A549 (cell line): ENCODE data around the gene MBNL1. TPM values are rescaled to one million over a fixed set of nuclear protein-coding genes. Genes with fewer than 3 reads are reported as not detected.
A peak's percentile ranks its signal among the peaks of the same experiment; 100 is the strongest.

Experiments
- ATAC-seq, 2 experiments: fragments of 200-7000 bp in 1 of 2; fragments of >200 bp in 1 of 2; cut with Nextera tagmentation in 1 of 2; cut with Tn5 transposase in 1 of 2; 3 replicates each; pipeline versions ENCODE4 v1.8.0 to v1.9.1; 2018 to 2020; ENCODE audit warnings: mild to moderate bottlenecking in 1 of 2, moderate library complexity in 1 of 2
- CTCF ChIA-PET: fragments of 300-600 bp; sonication (Branson Sonifier 250); formaldehyde crosslinking; extraction: SDS; loops from one replicate; lab custom pipeline; 2021; ENCODE audit warnings: antibody characterized with exemption, inconsistent platforms; lab: Yijun Ruan, JAX
- POLR2A ChIA-PET: fragments of 350-600 bp; formaldehyde crosslinking; extraction: SDS; loops from one replicate; lab custom pipeline; 2021; ENCODE audit warnings: antibody characterized with exemption, inconsistent platforms; lab: Yijun Ruan, JAX
- DNase-seq, 2 experiments: peaks; one replicate each; pipeline versions ENCODE4 v3.0.0 to v3.0.0-alpha.2; 2011 to 2016; ENCODE audit warnings: low read depth in 1 of 2, low spot score in 1 of 2
- FAIRE-seq: peaks from 2 replicates; lab custom pipeline; 2011; peaks lifted over from hg19 to GRCh38; lab: Jason Lieb, UNC
- H3K27ac ChIP-seq, 2 experiments: fragments of >200 bp; sonication (Bioruptor Twin); formaldehyde crosslinking; 3 replicates each; pipeline ENCODE4 v1.5.1; 2016 to 2017
- H3K4me1 ChIP-seq: fragments of >200 bp; sonication (Bioruptor Twin); formaldehyde crosslinking; 3 replicates; pipeline ENCODE4 v1.6.1; 2016
- H3K4me2 ChIP-seq: fragments of >200 bp; sonication (Bioruptor Twin); formaldehyde crosslinking; 3 replicates; pipeline ENCODE4 v1.6.1; 2016
- H3K4me3 ChIP-seq: fragments of >200 bp; sonication (Bioruptor Twin); formaldehyde crosslinking; 3 replicates; pipeline ENCODE4 v1.5.1; 2016
- H3K9me3 ChIP-seq: fragments of >200 bp; sonication (Bioruptor Twin); formaldehyde crosslinking; 3 replicates; pipeline ENCODE4 v1.6.1; 2016
- BHLHE40 ChIP-seq: IDR thresholded peaks from 2 replicates; pipeline ENCODE4 v1.6.1; 2012; ENCODE audit warnings: low read depth, low read length, inconsistent platforms
- CEBPB ChIP-seq, 2 experiments: fragments of >200 bp in 1 of 2; sonication (Bioruptor Twin) in 1 of 2; formaldehyde crosslinking in 1 of 2; IDR thresholded peaks; 2 replicates each; pipeline ENCODE4 v1.6.1; 2012 to 2016
- CHD2 ChIP-seq: fragments of 150-350 bp; IDR thresholded peaks from 2 replicates; pipeline ENCODE4 v1.6.1; 2014; ENCODE audit warnings: low read length; ENCODE audit not compliant: partially characterized antibody
- CHD4 ChIP-seq: fragments of 200-600 bp; sonication (generic); IDR thresholded peaks from 2 replicates; pipeline ENCODE4 v1.6.1; 2016; ENCODE audit warnings: antibody characterized with exemption, mild to moderate bottlenecking, borderline replicate concordance
- E2F6 ChIP-seq: IDR thresholded peaks from 2 replicates; pipeline ENCODE4 v1.6.1; 2012; ENCODE audit warnings: low read depth, borderline replicate concordance
- EP300 ChIP-seq, 2 experiments: fragments of >200 bp; sonication (Bioruptor Twin); formaldehyde crosslinking; IDR thresholded peaks; 2 replicates in 1 of 2; 3 replicates in 1 of 2; pipeline ENCODE4 v1.6.1; 2016 to 2017
- GATA3 ChIP-seq: IDR thresholded peaks from 2 replicates; pipeline ENCODE4 v1.6.1; 2012; ENCODE audit warnings: borderline replicate concordance
- KDM5A ChIP-seq: fragments of 200-600 bp; sonication (generic); IDR thresholded peaks from 2 replicates; pipeline ENCODE4 v1.6.1; 2016; ENCODE audit warnings: antibody characterized with exemption, mild to moderate bottlenecking
- NFE2L2 ChIP-seq: fragments of 150-350 bp; conservative IDR thresholded peaks from 2 replicates; pipeline ENCODE4 v1.6.1; 2014; ENCODE audit warnings: low read length
- NR3C1 ChIP-seq: fragments of >200 bp; sonication (Bioruptor Twin); formaldehyde crosslinking; IDR thresholded peaks from 3 replicates; pipeline ENCODE4 v1.6.1; 2017
- RARB ChIP-seq: fragments of 250-450 bp; sonication (Bioruptor Pico); IDR thresholded peaks from 2 replicates; pipeline ENCODE4 v1.8.0; 2021; ENCODE audit warnings: mild to moderate bottlenecking, moderate library complexity
- REST ChIP-seq: fragments of 200-600 bp; sonication (generic); IDR thresholded peaks from 2 replicates; pipeline ENCODE4 v1.6.1; 2016; ENCODE audit warnings: antibody characterized with exemption, mild to moderate bottlenecking, moderate library complexity
- WGBS: methylation state at CpG from one replicate; pipeline ENCODE4 v1.1.6; 2017; ENCODE audit errors: missing lambda C conversion rate; 5-methylcytosine and 5-hydroxymethylcytosine counted together
- polyA plus RNA-seq, 4 experiments: library from polyadenylated mRNA; depleted of rRNA in 3 of 4; stranded (reverse); fragments of >200 nt; fragmentation: RNase III in 1 of 4; extraction: RNeasy Plus Mini Kit Qiagen cat#74134 plus additional on column Dnase treatment in 1 of 4; gene quantifications; 2 replicates in 3 of 4; 3 replicates in 1 of 4; pipeline ENCODE4 v1.2.3, GENCODE V29; 2011 to 2017
- TF ChIP-seq, protein P1 (sequence below): IDR thresholded peaks from 2 replicates; pipeline ENCODE4 v1.6.1; 2012

MBNL1 gene
- polyA plus RNA-seq, 2 of the 4 experiments (the other 2 are of a cell fraction), result 60.5 to 92.5 TPM

DNA sequence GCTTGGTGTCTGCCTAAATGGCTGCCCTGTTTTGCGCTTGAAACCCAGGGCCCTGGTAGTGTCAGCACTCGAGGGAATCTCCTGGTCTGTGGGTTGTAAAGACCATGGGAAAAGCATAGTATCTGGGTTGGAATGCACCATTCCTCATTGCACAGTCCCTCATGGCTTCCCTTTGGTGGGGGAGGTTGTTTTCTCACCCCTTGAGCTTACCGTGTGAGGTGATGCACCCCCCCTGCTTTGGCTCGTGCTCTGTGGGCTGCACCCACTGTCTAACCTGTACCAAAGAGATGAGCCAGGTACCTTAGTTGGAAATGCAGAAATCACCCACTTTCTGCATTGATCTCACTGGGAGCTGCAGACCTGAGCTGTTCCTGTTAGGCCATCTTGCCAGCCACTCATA is 104.7 kb downstream of the MBNL1 start:
- CTCF ChIA-PET, result interaction anchor here (1.3 kb wide), 1 partner anchor 9 kb away, joined by 4 read pairs; no protein-coding TSS in a partner anchor
- Histone ChIP-seq H3K4me2 (no peak overlapping the region), H3K27ac (peak overlapping the region in 1 of 2 experiments; percentile 61; a peak in 2 of 6 replicates), H3K9me3 (no peaks in the 10 kb centered on the region), H3K4me3 (no peak overlapping the region), H3K4me1 (peaks cover 36% of the 10 kb centered on the region)
- WGBS, result 89% methylated on average over 4 of the region's 4 CpGs
- TF ChIP-seq EP300 (IDR thresholded peaks at IDR 0.05) (no peak), RARB (CRISPR knock-in tag) (no peak), KDM5A (no peak), CHD4 (no peak), REST (no peak), CHD2 (no peak), NFE2L2 (no peak)
- no peak for FAIRE-seq
- DNase-seq, result no peak
- POLR2A ChIA-PET, result no interaction called here
- no peak for ATAC-seq

DNA sequence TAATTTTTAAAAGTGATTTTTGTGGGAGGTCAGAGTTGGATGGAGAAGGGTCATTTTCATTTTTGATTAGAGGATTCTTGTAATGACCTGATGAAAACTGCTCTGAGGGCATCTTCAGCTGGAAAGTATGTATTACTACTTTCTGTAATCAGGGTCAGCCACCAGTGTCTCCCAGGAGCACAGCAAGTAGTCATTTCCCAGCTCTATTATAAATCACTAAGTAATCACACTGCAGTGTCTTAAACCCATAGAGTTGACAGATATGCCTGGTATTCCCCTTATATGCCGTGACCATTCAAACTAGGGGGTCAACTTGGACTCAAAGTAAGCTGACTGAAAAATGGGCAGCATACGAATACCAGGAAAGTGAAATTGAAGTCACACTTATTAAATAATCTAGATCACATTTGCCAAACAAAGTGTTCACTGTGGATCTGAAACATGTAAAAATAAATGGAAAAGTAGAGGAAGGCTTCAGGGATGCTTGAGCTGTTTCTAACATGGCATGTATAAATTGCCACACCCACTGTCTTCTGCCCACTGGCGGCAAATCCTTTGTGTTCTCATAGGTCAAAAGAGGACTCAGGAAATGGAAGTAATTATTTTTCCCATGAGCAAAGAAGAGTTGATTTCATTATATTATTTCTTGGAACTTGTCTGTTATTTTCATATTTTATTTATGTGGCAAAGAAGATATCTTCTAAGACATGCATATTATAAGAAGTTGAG is 105.7 kb downstream of the MBNL1 start:
- 23% methylated on average over 3 of the region's 3 CpGs for WGBS
- H3K27ac ChIP-seq, result peak overlapping the region; percentile 69 to 90; a peak in 5 of 6 replicates

GRCh38 chr3:152375546-152375945 is 106.8 kb downstream of the MBNL1 start:
- POLR2A ChIA-PET, result interaction anchor here (0.7 kb wide), 1 partner anchor 198 kb away, joined by 5 read pairs; no protein-coding TSS in a partner anchor
- peak in 1 of 2 experiments; percentile 35; a peak in 2 of 6 replicates for ATAC-seq

More for the DNA sequence above, 105.7 kb downstream of the MBNL1 start:
- Histone ChIP-seq H3K9me3 (no peaks in the 10 kb centered on the region), H3K4me2 (peak overlapping the region; percentile 65), H3K4me3 (no peak overlapping the region)
- DNase-seq, result peak; percentile 23 to 58
- POLR2A ChIA-PET, result no interaction called here
- TF ChIP-seq, protein P1, sequence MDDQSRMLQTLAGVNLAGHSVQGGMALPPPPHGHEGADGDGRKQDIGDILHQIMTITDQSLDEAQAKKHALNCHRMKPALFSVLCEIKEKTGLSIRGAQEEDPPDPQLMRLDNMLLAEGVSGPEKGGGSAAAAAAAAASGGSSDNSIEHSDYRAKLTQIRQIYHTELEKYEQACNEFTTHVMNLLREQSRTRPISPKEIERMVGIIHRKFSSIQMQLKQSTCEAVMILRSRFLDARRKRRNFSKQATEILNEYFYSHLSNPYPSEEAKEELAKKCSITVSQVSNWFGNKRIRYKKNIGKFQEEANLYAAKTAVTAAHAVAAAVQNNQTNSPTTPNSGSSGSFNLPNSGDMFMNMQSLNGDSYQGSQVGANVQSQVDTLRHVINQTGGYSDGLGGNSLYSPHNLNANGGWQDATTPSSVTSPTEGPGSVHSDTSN, result no peak
- TF ChIP-seq E2F6, result no peak
- TF ChIP-seq GATA3, result 0 out of 2 replicates have a peak, but pooled peaks have one; percentile 14
- no peak for TF ChIP-seq BHLHE40
- TF ChIP-seq, all 56 proteins: peak for 1
- FAIRE-seq (no peak), ATAC-seq (peak; percentile 51 to 71; a peak in 3 of 6 replicates)
- peaks cover 42% of the 10 kb centered on the region for H3K4me1 ChIP-seq
- CTCF ChIA-PET, result interaction anchor here (1.1 to 1.7 kb wide), 3 partner anchors 9 to 456 kb away, joined by 3 to 4 read pairs (median 3); no protein-coding TSS in a partner anchor

More at GRCh38 chr3:152375546-152375945, 106.8 kb downstream of the MBNL1 start:
- CTCF ChIA-PET, result interaction anchor here (1.2 to 1.7 kb wide), 2 partner anchors 8 to 457 kb away, joined by 3 read pairs; no protein-coding TSS in a partner anchor
- H3K4me1 ChIP-seq, result peaks cover 53% of the 10 kb centered on the region
- TF ChIP-seq NR3C1 (no peak), CEBPB (IDR thresholded peaks at IDR 0.05) (0 out of 4 replicates have a peak, but pooled peaks of 1 of the 2 experiments have one; percentile 40)
- TF ChIP-seq, protein P1, result no peak
- DNase-seq (peak in 1 of 2 experiments; percentile 43), FAIRE-seq (no peak)
- 37% methylated on average over 3 of the region's 3 CpGs for WGBS
- no peaks in the 10 kb centered on the region for H3K9me3 ChIP-seq
- H3K4me2 ChIP-seq, result peak overlapping the region; percentile 96
- no peak overlapping the region for H3K4me3 ChIP-seq
- H3K27ac ChIP-seq, result peak overlapping the region; percentile 69 to 90
